AG08395 (cell line): Measurements from ENCODE around the gene BRD3OS.

Experiments
- DNase-seq: peaks from one replicate; pipeline ENCODE4 v3.0.0; 2012; ENCODE audit warnings: mixed read lengths, low spot score

The BRD3OS gene

DNA sequence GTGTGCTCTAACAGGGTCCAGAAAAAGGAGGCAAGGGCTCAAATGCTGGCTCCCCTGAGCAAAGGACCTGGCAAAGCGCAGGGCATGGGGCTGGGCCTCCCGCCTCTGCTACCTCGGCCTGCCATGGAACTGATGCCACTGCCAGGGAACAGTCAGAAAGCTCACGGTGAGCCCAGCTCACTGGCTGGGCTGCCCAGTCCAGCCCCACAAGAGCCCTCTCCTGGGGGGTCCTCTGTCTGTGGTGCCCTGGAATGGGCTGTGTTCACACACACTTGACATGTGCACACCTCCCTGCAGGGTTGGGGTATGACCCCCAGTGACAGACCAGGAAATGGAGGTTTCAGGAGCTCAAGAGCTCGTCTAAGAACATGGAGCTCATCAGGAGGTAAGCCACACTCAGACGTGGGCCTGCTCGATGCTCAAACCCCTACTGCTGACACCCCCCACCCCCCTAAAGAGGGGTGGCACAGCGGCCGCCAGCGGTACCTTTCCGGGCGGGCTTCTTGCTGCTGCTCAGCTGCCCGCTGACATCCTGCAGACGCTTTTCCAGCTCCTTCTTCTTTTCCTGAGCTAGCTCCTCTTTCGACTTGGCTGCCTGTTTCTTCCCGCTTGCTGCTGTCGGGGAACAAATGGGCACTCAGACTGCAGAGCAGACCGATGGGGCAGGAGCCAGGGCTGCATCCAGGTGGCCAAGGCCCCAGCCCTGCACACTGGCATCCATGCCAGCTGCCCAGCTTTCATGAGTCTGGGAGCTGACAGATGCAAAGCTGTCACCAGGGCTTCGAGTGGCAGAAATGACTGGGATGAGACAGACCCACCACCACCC, 9.1 kb downstream of the BRD3OS start:
- DNase-seq = no peak

DNA sequence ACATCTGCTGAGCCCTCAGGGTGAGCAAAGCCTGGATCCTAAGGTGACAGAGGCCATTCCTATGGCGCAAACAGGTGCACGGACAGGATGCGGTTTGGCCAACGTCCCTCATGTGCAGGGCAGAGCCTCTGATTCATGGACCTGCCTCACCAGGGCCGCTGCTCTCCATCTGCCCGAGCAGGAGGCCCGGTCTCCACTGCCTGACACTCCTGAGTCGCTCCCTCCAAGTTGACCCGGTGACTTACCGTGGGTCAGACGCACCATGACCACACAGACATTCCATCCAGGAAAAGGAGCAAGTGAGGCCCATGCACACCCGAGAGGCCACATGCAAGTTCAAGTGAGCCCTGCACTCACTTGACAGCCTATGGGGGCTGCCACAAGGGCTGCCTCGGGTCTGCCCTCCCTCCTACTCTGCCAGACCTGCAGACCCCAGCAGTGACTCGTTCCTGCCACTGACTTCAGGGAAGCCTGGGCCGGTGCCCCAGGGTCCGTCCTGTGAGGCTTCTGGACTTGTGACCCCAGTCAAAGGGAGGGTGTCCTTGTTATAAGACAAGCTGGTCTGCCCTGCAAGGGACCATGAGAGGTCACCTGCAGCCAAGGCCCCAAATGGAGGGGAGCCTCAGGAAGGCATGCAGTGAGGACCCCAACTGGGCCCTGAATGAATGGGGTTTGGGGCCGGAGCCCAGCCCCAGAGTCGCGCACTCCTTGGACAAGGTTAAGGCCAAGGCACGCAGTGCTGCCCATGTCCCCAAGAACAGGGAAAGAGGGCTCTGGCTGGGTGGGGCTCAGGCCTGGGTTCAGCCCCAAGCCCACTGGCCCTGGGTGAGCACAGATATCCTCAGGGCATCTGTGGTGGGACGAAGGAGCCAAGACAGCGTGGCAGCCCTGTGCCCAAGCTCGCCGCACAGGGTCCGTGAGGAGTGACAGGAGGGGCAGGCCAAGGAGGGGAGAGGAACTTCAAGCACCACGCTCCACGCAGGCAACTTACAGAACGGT, 10.1 kb downstream of the BRD3OS start:
- no peak for DNase-seq

DNA sequence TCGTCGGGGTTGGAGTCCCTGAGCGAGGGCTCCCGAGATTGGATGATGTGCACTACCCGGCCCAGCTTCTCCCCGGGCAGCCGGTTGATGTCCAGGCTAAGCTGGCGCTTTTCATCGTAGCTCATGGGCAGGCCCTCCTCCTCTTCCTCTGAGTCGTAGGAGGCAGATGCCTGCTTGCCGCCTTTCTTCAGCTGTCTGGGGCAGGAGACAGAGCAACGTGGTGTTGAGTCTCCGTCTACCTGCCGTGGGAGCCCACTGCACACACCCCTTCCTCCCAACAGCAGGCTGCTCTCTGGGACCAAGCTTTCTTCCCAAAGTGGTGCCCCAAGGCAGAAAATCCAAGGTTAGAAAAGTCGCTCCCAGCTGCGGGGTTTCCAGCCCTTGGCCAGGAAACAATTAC, 10.8 kb downstream of the BRD3OS start:
- DNase-seq = no peak

DNA sequence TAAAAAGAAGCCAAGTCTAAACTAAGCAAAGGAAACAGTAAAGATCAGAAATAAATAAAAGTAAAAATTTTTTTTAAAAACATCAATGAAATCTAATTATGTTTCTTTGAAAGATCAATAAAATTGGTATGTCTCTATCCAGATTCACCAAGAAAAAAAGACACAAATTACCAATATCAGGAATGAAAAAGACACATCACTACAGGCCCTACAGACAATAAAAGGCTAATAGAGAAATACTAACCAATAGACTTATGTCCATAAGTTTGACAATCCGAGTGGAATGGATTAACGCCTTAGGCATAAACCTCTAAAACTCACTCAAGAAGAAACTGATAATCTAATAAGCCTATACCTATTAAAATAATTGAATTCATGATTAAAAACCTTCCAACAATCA, 12.4 kb downstream of the BRD3OS start:
- no peak for DNase-seq

DNA sequence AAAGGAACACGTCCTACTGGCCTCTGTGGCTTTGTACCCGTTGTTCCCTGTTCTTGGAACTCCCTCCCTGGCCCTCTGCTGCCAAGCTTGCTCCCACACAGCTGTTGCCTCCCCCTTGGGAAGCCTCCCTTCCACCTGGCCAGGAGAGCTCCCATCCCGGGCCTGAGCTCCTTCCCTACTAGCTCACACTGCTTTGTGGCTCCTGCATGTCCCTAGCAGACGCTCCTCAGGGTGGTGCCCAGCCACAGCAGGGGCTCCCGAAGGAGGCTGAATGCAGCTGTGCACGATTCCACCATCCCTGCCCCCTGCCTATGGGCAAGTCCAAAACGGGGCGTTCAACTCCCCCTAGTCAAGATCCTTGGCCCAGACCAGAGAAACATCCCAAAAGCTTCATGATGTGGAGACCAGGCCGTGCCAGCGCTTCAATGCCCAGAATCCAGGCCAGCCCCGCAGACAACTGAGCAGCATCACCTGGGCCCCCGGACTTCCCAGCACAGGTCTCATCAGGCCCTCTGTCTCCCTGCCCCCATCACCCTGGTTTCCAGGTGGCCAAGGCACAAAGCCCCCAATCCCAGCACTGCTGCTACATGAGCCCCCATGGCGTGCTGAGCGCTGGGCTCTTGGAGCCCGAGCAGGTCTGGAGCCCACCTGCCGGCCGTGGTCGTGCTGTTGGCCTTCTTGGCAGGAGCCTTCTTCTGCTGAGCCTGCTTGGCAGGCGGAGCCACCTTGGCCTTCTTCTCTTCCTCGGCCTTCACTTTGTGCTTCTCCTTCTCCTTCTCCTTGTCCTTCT, 14.3 kb downstream of the BRD3OS start:
- DNase-seq = no peak

DNA sequence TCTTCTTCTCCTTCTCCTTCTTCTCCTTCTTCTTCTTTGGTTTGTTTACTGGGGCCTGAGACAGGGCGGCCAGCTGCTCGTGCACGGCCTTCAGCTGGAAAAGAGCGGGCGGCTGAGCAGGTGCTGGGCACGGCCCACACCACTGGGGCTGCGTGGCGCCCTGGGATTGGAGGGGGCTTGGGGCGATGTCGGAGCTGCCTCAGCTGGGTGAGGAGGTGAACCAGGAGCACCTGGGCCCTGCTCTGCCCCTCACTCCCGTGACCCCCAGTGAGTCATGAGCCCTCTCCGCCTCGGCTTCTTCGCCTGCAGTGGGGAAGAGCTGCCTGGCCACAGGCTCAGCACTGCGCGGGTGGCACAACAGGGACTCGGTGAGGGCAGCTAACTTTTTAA, 14.9 kb downstream of the BRD3OS start:
- no peak for DNase-seq

DNA sequence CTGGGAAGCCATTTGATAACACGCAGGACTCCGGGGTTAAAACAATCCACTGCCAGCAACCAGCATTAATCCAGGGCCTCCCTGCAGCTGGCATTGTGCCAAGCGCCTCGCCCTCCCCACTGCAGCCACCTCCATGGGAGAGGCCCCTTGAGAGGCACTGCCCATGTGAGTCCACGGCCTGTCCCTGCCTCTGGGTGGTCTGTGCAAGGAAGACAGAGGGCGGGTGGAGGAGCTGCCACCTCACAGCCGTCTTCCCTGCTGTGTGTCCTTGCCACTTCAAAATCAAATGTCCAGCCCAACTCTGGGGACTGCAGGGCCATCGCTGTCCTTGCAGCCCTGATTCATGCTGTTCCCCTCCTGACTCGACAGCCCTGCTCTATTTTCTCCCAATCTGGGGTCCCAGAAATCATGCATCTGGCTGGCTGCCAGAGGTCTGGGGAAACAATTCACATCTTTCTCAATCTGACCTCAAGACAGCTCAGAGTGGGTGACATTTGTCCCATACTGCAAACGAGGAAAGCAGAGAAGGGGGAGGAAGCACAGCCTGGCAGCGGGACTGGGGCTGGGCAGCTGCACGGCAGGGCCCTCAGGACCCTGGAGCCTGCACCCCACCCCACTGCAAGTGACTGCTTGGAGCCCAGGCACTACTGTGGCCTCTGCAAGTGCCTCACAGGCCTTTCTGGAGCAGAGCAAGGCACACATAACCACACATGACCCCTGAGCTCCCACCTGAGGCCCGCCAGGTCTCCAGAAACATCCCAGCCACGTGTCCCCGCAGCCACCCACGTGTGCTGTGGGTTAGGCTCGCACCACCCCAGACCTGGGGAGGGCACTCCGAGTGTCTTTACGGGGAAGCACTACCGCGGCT, 15.7 kb downstream of the BRD3OS start:
- no peak for DNase-seq

DNA sequence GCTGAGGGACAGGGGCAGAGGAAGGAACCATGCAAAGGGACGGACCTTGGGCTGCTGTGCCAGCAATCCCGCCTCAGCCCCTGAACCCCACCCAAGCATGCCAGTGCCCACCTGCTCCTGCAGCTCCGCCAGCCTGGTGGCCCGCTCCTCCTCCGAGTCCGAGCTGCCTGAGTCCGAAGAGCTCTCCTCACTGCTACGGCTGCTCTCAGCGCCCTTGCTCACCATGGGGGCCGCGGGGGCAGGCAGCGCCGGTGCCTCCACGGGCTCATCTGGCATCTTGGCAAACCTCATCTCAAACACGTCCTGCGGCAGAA, 16.3 kb downstream of the BRD3OS start:
- DNase-seq = no peak

DNA sequence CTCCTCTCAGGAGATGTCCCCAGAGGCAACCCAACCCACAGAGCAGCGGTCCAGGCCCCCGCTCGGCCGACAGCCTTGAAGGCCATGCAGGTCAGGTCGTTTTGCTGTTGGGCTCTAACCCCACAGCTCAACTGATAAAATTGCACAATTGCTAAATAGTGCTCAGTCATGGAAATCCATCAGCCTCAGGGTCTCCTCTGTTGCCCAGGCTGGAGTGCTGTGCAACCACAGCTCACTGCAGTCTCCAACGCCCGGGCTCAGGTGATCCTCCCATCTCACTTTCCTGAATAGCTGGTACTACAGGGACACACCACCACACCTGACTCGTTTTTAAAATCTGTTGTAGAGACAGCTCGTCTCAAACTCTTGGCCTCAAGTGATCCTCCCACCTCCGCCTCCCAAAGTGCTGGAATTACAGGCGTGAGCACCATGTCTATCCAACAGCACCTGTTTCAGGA, 18.3 kb downstream of the BRD3OS start:
- DNase-seq = no peak

DNA sequence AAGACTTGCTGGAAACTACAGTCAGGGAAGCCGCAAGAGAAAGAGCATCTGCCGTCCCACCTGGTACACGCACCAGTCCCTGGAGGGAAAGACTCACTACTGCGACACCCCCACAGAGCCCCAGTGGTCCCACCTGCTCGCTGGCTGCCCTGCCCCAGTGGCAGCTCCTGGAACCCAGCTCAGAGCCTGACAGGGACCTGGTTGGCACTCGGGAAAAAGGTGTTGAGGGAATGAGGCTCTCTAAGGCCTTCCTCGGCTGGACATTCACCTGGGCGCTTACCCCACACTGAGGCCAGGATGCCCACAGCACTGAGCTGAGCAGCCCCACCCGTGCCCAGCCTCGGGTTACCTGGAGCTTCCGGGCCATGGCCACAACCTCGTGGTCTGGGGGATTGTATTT, 19.7 kb downstream of the BRD3OS start:
- DNase-seq = no peak

DNA sequence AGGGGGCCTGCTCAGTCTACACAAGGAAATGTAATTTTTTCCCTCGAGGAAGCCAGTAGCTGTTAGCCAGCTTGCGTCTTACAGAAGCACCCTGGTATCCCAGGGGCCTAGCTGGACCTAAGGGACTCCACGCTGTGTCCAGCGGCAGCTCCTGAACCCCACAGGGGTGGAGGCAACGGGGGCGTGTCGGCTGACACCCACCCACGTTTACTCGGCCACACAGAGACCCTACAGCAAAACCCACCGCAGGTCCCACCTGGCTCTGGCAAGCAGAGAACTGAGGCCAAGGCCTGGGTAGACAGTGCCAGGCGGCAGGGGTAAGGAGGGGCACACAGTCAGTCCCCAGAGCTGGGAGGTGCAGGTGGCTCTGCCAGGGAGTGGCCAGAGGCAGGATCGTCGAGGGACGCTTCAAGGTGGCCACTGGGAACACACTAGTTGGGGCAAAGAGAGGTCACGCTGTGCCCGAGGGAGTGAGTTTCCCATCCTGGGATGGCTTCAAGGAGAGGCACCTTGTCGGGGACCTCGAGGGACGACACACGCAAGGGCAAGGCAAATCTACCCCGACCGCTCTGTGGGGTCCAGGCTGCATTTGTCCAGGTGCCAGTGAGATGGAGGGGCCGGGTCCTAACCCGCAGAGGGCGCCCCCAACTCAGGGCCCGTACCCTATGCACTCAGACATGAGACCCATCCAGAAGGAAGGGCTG, 20.7 kb downstream of the BRD3OS start:
- DNase-seq = no peak

DNA sequence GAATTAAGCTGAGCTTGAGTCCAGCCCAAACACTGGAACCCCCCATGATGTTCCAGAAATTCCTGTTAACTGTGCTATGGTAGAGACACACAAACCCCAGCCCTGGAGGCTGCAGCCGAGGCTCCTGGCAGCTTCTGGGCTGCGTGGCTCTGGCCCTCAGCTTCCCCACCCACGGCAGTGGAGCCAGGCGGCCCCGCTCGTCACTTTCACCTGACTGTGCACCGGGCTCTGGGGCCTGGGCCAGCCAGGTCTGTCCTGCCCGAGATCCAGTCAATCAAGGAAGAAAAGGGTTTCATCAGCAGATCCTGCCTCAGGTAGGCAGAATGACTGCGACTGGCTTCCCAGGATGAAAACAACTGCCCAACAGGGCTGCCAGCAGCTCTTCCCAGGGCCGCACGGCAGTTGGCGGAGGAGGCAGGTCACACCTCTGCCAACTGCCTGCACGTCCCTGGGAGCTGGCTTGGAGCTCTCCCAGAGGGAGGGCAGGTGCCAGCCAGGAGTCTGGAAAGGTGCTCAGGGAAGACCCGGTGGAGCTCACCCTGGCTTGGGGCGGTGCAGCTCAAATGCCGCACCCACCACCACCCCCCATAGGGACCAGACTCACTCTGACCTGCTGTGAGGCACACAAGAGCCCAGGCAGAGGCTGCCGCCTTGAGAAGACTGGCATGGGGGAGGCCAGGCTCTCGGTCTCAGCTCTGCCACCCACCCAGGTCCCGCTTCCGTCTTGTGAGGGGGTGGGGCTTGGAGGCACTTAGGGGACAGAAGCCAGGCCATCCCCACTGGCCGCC, 21.8 kb downstream of the BRD3OS start:
- no peak for DNase-seq

DNA sequence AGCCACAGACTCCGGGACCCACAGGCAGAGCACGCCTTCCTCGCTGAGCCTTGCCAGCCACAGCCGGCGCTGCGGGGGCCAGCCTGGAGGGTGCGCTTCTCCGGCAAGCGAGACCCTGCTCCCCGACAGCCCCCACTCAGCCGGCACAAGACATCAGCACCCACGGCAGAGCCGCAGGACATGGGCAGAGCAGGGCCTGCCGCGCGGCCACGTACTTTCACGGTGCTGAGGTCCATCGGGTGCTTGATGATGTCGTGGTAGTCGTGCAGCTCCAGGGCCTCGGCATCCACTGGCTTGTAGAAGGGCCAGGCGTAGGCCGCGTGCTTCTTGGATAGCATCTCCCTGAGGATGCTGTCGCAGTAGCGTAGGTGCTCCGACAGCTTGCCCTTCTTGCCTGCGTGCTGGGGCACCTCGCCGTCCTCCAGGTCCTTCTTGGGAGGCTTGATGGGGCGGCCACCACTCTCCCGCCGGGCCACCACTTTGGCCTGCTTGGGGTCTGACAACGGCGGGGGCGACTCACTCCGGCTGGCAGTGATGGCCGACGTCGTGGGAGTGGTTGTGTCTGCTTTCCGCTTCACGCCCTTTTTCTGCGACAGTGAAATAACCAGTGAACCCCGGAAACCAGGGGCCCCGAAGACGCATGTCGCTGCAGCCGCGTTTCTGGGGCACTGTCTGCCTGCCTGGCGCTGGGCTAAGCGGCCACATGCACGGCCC, 22.7 kb downstream of the BRD3OS start:
- DNase-seq = no peak

DNA sequence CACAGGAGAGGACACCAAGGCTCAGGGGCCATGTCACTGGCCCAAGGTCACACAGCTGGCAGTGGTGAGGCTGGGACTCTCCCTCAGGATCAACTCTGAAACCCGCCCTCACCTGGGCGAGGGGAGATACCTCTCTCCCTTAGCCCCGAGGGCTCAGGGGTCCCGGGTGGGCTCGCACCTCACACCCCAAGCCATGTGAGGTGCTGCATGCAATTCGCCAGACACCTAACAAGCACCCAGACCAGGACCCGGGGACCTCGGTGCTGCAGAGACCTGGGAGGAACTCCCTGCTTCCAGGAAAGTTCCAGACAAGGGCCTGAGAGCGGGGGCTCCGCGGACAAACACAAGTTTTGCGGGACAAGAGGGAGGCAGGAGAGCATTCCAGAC, 23.3 kb downstream of the BRD3OS start:
- DNase-seq = no peak

DNA sequence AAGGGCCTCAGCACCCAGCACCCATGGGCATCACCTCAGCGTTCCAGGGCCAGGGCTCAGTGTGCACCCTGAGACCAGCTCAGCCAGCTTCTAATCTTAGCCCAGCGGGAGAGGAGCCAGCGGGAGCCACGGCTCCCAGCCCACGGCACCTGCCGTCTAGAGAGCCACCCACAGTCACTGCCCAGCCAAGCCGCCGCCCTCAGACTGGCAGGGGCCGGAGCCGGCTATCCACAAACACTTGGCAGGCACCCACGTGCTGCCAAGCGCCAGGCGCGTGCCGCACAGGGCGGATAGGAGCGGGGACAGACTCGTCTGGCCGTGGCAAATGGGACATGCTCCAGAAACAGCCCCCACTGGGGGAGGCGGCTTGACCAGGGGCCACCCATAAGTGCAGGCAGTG, 24.0 kb downstream of the BRD3OS start:
- no peak for DNase-seq

DNA sequence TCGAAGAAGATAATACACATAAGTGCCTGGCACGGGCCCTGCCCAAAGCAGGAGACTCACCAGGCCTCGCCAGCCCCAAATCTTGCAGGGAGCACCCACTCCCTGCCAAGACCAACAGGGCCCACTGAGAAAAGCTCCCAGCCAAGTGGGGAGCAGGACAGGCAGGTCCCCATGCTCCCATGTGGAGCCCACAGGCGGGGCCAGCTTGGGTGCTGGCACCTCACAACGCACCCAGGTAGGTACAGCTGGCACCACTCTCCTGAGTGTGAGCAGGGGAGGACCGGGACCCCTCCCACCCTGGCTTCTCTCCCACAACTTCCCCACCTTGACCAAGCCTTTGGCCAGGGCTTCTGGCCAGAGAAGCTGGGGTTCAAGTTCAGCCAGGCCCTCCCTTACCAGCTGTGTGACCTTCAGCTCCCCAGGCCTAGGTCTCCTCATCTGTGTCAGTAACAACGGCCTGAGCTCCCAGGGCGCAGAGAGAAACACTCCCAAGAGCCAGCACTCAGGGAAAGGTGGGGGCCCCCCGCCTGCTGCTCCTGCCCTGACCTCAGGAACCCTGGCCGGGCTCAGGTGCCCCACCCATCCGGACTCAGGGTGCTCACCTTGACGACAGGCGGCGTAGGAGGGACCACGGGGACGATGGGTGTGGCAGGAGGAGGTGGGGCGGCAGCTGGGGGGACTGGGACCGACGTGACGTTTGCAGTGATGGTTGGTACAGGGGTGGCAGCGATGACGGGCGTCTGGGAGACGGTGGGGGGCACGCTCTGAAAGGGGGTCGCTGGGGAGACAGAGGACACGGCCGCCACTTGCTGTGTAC, 24.7 kb downstream of the BRD3OS start:
- no peak for DNase-seq

DNA sequence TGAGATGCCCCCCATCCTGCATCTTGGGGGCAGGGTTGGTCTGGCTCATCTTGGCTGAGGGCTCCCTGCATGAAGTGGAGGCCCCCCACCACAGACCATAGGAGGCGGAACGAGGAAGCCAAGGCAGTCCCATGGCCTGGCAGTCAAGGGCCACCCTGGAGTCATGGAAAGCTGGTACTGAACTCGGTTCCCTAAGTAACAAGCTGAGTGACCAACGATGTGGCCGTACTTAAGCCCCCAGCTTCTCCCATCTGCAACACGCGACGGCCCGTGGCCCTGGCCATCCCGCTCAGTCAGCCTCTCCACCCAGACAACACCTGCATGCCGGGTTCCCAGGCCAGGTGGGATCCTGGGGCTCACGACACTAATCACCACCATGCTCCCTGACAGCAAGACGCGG, 25.4 kb downstream of the BRD3OS start:
- no peak for DNase-seq

DNA sequence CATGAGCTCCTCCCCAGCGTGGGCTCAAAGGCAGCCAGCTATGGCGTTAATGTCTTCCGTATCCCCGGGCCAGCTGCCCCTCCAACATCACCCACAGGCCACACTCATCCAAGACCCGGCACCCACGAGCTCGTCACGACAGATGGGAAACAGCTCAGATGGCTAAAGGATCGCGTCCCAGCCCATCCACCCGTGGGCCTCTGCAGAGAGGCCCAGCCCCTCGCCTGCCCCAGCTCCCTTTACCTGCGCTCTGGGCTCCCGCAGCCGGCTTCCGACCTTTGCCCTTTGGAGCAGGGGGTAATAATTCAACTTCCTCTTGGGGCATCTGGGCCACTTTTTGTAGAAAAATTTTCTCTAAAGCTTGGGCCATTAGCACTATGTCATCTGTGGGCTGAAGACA, 26.0 kb downstream of the BRD3OS start:
- DNase-seq = no peak
